K562 (cell line): ENCODE results near the gene MMEL1. TPM values are rescaled to one million over a fixed set of nuclear protein-coding genes. Genes with fewer than 3 reads are reported as not detected.

Experiments
- BHLHE40 ChIP-seq: IDR thresholded peaks from 2 replicates; pipeline ENCODE4 v1.6.1; 2011; ENCODE audit warnings: low read length, improper control_type of control experiment
- ESRRB ChIP-seq: fragments of 250-450 bp; sonication (Bioruptor Pico); IDR thresholded peaks from 2 replicates; pipeline ENCODE4 v1.5.0; 2020; ENCODE audit warnings: mild to moderate bottlenecking, moderate library complexity, borderline replicate concordance
- ETV6 ChIP-seq, 3 experiments: fragments of 150-350 bp in 1 of 3; sonication (generic) in 1 of 3; formaldehyde crosslinking in 1 of 3; IDR thresholded peaks; 2 replicates each; pipeline versions ENCODE4 v1.6.1 to v1.8.0; 2014 to 2022; ENCODE audit warnings: borderline replicate concordance in 2 of 3, low read depth in 2 of 3, antibody characterized with exemption in 1 of 3, low read length in 1 of 3, mild to moderate bottlenecking in 1 of 3, missing genetic modification reagents in 1 of 3
- NFIC ChIP-seq: fragments of 450-650 bp; IDR thresholded peaks from 2 replicates; pipeline ENCODE4 v1.6.1; 2017; ENCODE audit warnings: mild to moderate bottlenecking, inconsistent platforms
- POLR2A ChIP-seq: fragments of 450-650 bp; conservative IDR thresholded peaks from 2 replicates; pipeline ENCODE4 v1.6.1; 2016
- POLR2G ChIP-seq: fragments of 200-400 bp; formaldehyde crosslinking; IDR thresholded peaks from 2 replicates; pipeline ENCODE4 v1.6.1; 2017; ENCODE audit warnings: low read depth, mild to moderate bottlenecking, antibody characterized with exemption, low read length, moderate library complexity
- SLC30A9 ChIP-seq: fragments of 250-450 bp; sonication (Bioruptor Pico); IDR thresholded peaks from 2 replicates; pipeline ENCODE4 v1.8.0; 2022; ENCODE audit warnings: mild to moderate bottlenecking, moderate library complexity
- SMAD3 ChIP-seq: fragments of 450-650 bp; formaldehyde crosslinking; conservative IDR thresholded peaks from 2 replicates; pipeline ENCODE4 v1.4.0; 2020; ENCODE audit warnings: mild to moderate bottlenecking
- STAT5A ChIP-seq: IDR thresholded peaks from 2 replicates; pipeline ENCODE4 v1.6.1; 2012; ENCODE audit warnings: low read length, inconsistent platforms, borderline replicate concordance
- TCF7 ChIP-seq: sonication (generic); IDR thresholded peaks from 2 replicates; pipeline ENCODE4 v1.6.1; 2016; ENCODE audit warnings: antibody characterized with exemption, borderline replicate concordance
- TFAM ChIP-seq: fragments of 250-450 bp; sonication (Bioruptor Pico); conservative IDR thresholded peaks from 2 replicates; pipeline ENCODE4 v1.5.0; 2021; ENCODE audit warnings: mild to moderate bottlenecking, moderate library complexity
- ZNF12 ChIP-seq: sonication (generic); formaldehyde crosslinking; IDR thresholded peaks from 2 replicates; pipeline ENCODE4 v1.4.0; 2020; ENCODE audit warnings: mild to moderate bottlenecking, missing genetic modification reagents
- ZNF699 ChIP-seq: fragments of 250-450 bp; sonication (Bioruptor Pico); IDR thresholded peaks from 2 replicates; pipeline ENCODE4 v1.8.0; 2021; ENCODE audit warnings: mild to moderate bottlenecking, moderate library complexity; ENCODE audit not compliant: insufficient replicate concordance
- polyA plus RNA-seq, 8 experiments: library from polyadenylated mRNA; depleted of rRNA in 4 of 8; stranded (reverse) in 5 of 8; unstranded in 3 of 8; fragments of >200 nt; fragmentation: Nextera tagmentation in 2 of 8; fragmentation: Illumina TruSeq in 1 of 8; extraction: Ambion mirVana in 2 of 8; extraction: Trizol in 1 of 8; gene quantifications; 2 replicates each; pipeline versions ENCODE4 v1.2.1 to v1.2.3, GENCODE V29; 2011 to 2014; ENCODE audit warnings: inconsistent platforms in 1 of 8, missing spikeins in 1 of 8
- total RNA-seq, 7 experiments: library from RNA; depleted of rRNA in 6 of 7; stranded (reverse); fragments of >200 nt in 6 of 7; fragmentation: Illumina TruSeq in 2 of 7; extraction: Trizol in 2 of 7; gene quantifications; 2 replicates each; pipeline versions ENCODE4 v1.2.1 to v1.2.3, GENCODE V29; 2011 to 2021; ENCODE audit warnings: low replicate concordance in 1 of 7
- TF ChIP-seq, protein P1 (sequence below): fragments of 450-650 bp; IDR thresholded peaks from one replicate; pipeline ENCODE4 v1.6.1; 2018; ENCODE audit warnings: mild to moderate bottlenecking, moderate library complexity; ENCODE audit not compliant: partially characterized antibody

The MMEL1 gene
- total and polyA plus RNA-seq, 9 of the 15 experiments (the other 6 are each of a cell fraction or from before 2014, with no cell fraction given): not detected

DNA sequence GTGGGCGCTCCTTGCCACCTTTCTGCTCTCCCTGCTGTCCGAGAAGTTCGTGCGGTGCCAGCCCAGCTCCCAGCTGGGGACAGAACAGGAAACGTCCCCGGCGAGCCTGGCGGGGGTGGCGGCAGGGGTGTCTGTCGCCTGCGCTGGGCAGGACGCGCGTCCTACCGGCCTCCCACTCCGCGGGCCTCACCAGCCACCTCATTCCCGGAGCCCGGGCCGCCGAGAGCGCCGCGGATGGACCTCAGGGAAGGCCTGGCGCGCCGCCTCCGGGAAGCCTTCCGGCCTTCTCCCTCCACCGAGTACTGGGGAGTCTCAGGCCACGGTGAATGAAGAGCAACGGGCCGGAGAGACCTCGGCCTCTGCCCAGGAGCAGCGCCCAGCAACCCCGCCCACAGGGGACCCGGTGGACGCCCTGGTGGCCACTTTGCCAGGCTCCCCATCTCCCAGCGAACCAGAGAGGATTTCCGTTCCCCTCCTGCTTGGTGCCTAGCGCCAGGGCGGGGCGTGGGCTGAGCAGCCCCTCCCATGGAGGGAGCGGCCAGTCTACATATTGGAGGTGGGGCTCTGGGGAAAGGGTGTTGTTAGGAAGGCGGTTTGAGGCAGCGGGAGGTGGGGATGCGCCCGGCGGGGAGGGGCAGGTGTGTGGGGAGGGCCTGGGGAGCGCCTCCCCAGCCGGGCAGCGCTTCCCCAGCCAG lies 86.2 kb downstream of the MMEL1 start (continued):
- no peak for TF ChIP-seq ZNF699 (CRISPR knock-in tag)
- no peak for TF ChIP-seq ESRRB (CRISPR knock-in tag)
- no peak for TF ChIP-seq SMAD3
- TF ChIP-seq BHLHE40: no peak
- no peak for TF ChIP-seq STAT5A
- TF ChIP-seq, protein P1, sequence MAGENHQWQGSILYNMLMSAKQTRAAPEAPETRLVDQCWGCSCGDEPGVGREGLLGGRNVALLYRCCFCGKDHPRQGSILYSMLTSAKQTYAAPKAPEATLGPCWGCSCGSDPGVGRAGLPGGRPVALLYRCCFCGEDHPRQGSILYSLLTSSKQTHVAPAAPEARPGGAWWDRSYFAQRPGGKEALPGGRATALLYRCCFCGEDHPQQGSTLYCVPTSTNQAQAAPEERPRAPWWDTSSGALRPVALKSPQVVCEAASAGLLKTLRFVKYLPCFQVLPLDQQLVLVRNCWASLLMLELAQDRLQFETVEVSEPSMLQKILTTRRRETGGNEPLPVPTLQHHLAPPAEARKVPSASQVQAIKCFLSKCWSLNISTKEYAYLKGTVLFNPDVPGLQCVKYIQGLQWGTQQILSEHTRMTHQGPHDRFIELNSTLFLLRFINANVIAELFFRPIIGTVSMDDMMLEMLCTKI: no peak
- no peak for TF ChIP-seq ETV6 (IDR thresholded peaks at IDR 0.05; ENCODE audit: borderline replicate concordance in 1 of 2, low read depth in 2 of 2, low read length in 1 of 2)
- no peak for TF ChIP-seq ETV6 (CRISPR knock-in tag; IDR thresholded peaks at IDR 0.05; ENCODE audit: borderline replicate concordance)
- TF ChIP-seq NFIC: peak; percentile 2; the same call in 1 of the 2 replicates
- TF ChIP-seq ZNF12 (CRISPR knock-in tag): peak; percentile 66; the same call in 1 of the 2 replicates
- TF ChIP-seq TFAM (CRISPR knock-in tag): no peak
- TF ChIP-seq SLC30A9 (CRISPR knock-in tag): no peak
- no peak for TF ChIP-seq TCF7
- TF ChIP-seq POLR2A: 0 out of 2 replicates have a peak, but pooled peaks have one; percentile 66
- peak; percentile 59 for TF ChIP-seq POLR2G
